Adrenal gland (tissue), 12 donors: Measurements from ENCODE around the gene BPGM. TPM values are rescaled to one million over a fixed set of nuclear protein-coding genes. Genes with fewer than 3 reads are reported as not detected.

Experiments
- DNase-seq, 7 donors: peaks; one replicate each; pipeline ENCODE4 v3.0.0-alpha.2; 2019 to 2020
- H3K27ac ChIP-seq, 5 donors: fragments of 200-600 bp; sonication (generic) in 4 of 5; 1 replicate in 3 of 5; 2 replicates in 2 of 5; pipeline versions ENCODE4 v1.5.1 to v1.8.0; 2016 to 2020; ENCODE audit warnings: mild to moderate bottlenecking in 1 of 5
- H3K27me3 ChIP-seq: fragments of 200-600 bp; 2 replicates; pipeline ENCODE4 v1.8.0; 2021
- H3K36me3 ChIP-seq, 2 donors: fragments of 200-600 bp; replicated peaks in 1 of 2; 1 replicate in 1 of 2; 2 replicates in 1 of 2; pipeline versions ENCODE4 v1.5.1 to v1.8.0; 2018 to 2022
- H3K4me1 ChIP-seq, 2 donors: fragments of 200-600 bp; replicated peaks in 1 of 2; 1 replicate in 1 of 2; 2 replicates in 1 of 2; pipeline versions ENCODE4 v1.5.1 to v1.8.0; 2018 to 2021
- H3K4me3 ChIP-seq, 4 donors: fragments of 200-600 bp; sonication (generic) in 3 of 4; one replicate each; pipeline ENCODE4 v1.5.1; 2016 to 2018
- H3K9me3 ChIP-seq, 3 donors: fragments of 200-600 bp; sonication (generic) in 1 of 3; replicated peaks in 1 of 3; 1 replicate in 2 of 3; 2 replicates in 1 of 3; pipeline versions ENCODE4 v1.5.1 to v1.8.0; 2016 to 2021
- POLR2A ChIP-seq, 2 donors: fragments of 450-650 bp; IDR thresholded peaks; one replicate each; pipeline ENCODE4 v1.6.1; 2017; ENCODE audit warnings: antibody characterized with exemption in 2 of 2, mild to moderate bottlenecking in 2 of 2, moderate library complexity in 1 of 2
- WGBS, 4 donors: extraction: QIAGEN DNeasy Blood & Tissue Kit in 2 of 4; methylation state at CpG; one replicate each; pipeline versions ENCODE4 v1.1.5 to v1.1.7; 2013 to 2017; 5-methylcytosine and 5-hydroxymethylcytosine counted together
- intact Hi-C, 2 donors: fragments of 100-400 bp; cut with DNase I; formaldehyde crosslinking; loops; one replicate each; pipeline versions ENCODE4 v1.14.1 to v1.15.0; 2022 to 2023
- polyA plus RNA-seq, 3 donors: library from polyadenylated mRNA; stranded (reverse); fragments of 200-250 nt in 2 of 3; fragments of 350-450 nt in 1 of 3; fragmentation: Illumina TruSeq in 1 of 3; extraction: RNeasy Lipid Tissue Mini Kit (QIAGEN cat#74804) in 1 of 3; gene quantifications; one replicate each; pipeline ENCODE4 v1.2.3, GENCODE V29; 2013 to 2014
- total RNA-seq, 9 donors: library from RNA; depleted of rRNA in 4 of 9; stranded (reverse); fragments of >200 nt in 4 of 9; fragments of 120-200 nt in 1 of 9; fragmentation: NEBNext Ultra II Directional in 1 of 9; extraction: Animal tissue kit (Norgen Biotek cat#: 25700) in 1 of 9; gene quantifications; one replicate each; pipeline versions ENCODE4 v1.1.0 to v1.2.4, GENCODE V29; 2013 to 2023
- TF ChIP-seq, protein P1 (sequence below), 6 experiments: fragments of 450-650 bp in 4 of 6; fragments of 200-600 bp in 2 of 6; sonication (generic) in 1 of 6; IDR thresholded peaks; 1 replicate in 5 of 6; 2 replicates in 1 of 6; pipeline versions ENCODE4 v1.5.1 to v1.8.0; 2016 to 2021; ENCODE audit warnings: antibody characterized with exemption in 6 of 6, mild to moderate bottlenecking in 2 of 6, moderate library complexity in 1 of 6
- donor health status: healthy with polysubstance abuse.
- donor health status: Bipolar disorder and iron deficiency.
- donor health status: DM: yes; HTN: yes; CAD: no.
- donor health status: DM: no; HTN: no; CAD: no.
- donor health status: DM: no; HTN: no; CAD: no.
- donor health status: DM: yes; HTN: yes; CAD: no.

The BPGM gene
- total and polyA plus RNA-seq, 12 donors = 12.1 to 34.8 (median 17.9) TPM

GRCh38 chr7:134627775-134628153 lies 18.9 kb upstream of the BPGM start:
- no peak for DNase-seq
- no peak overlapping the region for H3K4me3 ChIP-seq

GRCh38 chr7:134629445-134629844 lies 17.2 kb upstream of the BPGM start:
- no peak overlapping the region for H3K27ac ChIP-seq
- H3K4me1 ChIP-seq = no peaks in the 10 kb centered on the region
- DNase-seq = no peak
- intact Hi-C loops = no loop called here
- no peak overlapping the region for H3K4me3 ChIP-seq
- no peaks in the 10 kb centered on the region for H3K9me3 ChIP-seq
- no peaks in the 10 kb centered on the region for H3K36me3 ChIP-seq
- peaks cover 9% of the 10 kb centered on the region for H3K27me3 ChIP-seq
- no peak for TF ChIP-seq POLR2A (IDR thresholded peaks at IDR 0.05)
- TF ChIP-seq, protein P1, sequence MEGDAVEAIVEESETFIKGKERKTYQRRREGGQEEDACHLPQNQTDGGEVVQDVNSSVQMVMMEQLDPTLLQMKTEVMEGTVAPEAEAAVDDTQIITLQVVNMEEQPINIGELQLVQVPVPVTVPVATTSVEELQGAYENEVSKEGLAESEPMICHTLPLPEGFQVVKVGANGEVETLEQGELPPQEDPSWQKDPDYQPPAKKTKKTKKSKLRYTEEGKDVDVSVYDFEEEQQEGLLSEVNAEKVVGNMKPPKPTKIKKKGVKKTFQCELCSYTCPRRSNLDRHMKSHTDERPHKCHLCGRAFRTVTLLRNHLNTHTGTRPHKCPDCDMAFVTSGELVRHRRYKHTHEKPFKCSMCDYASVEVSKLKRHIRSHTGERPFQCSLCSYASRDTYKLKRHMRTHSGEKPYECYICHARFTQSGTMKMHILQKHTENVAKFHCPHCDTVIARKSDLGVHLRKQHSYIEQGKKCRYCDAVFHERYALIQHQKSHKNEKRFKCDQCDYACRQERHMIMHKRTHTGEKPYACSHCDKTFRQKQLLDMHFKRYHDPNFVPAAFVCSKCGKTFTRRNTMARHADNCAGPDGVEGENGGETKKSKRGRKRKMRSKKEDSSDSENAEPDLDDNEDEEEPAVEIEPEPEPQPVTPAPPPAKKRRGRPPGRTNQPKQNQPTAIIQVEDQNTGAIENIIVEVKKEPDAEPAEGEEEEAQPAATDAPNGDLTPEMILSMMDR (IDR thresholded peaks at IDR 0.05) = no peak

More at GRCh38 chr7:134627775-134628153, 18.9 kb upstream of the BPGM start:
- H3K27me3 ChIP-seq = peaks cover 26% of the 10 kb centered on the region
- intact Hi-C loops = no loop called here
- no peaks in the 10 kb centered on the region for H3K9me3 ChIP-seq
- whole genome bisulfite sequencing, 4 donors = 0% methylated on average over 1 of the region's 1 CpG
- no peaks in the 10 kb centered on the region for H3K4me1 ChIP-seq
- H3K27ac ChIP-seq = no peak overlapping the region
- TF ChIP-seq, protein P1 (IDR thresholded peaks at IDR 0.05) = no peak
- no peak for TF ChIP-seq POLR2A (IDR thresholded peaks at IDR 0.05)
- H3K36me3 ChIP-seq = no peaks in the 10 kb centered on the region

DNA sequence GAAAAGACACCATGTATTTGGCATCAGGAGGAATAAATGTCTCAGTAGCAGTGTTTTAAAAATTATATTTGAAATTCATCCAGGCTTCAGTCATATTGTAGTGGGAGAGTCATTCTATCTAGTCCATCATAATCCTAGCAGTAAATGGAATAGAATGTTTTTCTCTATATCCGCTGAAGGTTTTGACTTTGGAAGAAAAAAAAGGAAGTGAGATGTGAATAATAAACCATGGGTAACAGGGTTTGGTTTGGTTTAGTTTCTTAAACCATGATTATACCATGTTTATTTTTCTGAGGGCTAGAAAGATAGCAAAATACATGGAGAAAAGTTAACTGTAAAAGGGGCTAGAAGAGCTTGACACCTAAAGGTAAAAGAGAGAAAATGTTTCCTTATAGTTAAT lies 16.4 kb upstream of the BPGM start:
- 57 to 77% (median 65%) methylated on average over 1 of the region's 1 CpG for WGBS, 4 donors
- no peaks in the 10 kb centered on the region for H3K9me3 ChIP-seq
- intact Hi-C loops = no loop called here
- H3K27ac ChIP-seq = no peak overlapping the region
- H3K4me3 ChIP-seq = no peak overlapping the region
- H3K4me1 ChIP-seq = no peaks in the 10 kb centered on the region
- TF ChIP-seq, protein P1 (IDR thresholded peaks at IDR 0.05) = no peak
- TF ChIP-seq POLR2A (IDR thresholded peaks at IDR 0.05) = no peak
- no peak for DNase-seq
- no peaks in the 10 kb centered on the region for H3K36me3 ChIP-seq
- peaks cover 3% of the 10 kb centered on the region for H3K27me3 ChIP-seq

GRCh38 chr7:134630893-134631292 lies 15.8 kb upstream of the BPGM start:
- no peak for DNase-seq
- H3K36me3 ChIP-seq = no peaks in the 10 kb centered on the region
- no peak overlapping the region for H3K27ac ChIP-seq
- H3K4me3 ChIP-seq = no peak overlapping the region
- H3K4me1 ChIP-seq = no peaks in the 10 kb centered on the region
- H3K27me3 ChIP-seq = no peaks in the 10 kb centered on the region
- intact Hi-C loops = no loop called here
- H3K9me3 ChIP-seq = no peaks in the 10 kb centered on the region
- TF ChIP-seq POLR2A (IDR thresholded peaks at IDR 0.05) = no peak
- TF ChIP-seq, protein P1 (IDR thresholded peaks at IDR 0.05) = no peak
